ENCODE measurements around the gene MAPKAPK5.

DNA sequence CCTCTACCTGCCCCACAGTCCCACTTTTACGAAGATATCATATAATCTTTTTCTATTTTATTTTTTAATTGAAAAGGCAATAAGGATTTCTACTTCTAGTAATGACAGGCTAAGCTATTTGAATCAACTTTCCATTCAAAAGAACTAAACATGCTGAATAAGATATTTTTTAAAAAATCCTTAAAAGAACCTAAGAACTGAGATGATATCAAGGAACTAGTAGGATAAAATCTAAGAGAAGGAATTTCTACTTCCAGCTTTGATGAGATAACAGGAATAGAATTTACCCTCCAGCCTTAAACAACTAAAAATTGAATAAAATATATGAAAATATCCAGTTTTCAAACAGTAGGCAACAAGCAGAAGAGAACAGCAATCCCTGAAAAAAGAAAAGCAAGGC is 101.9 kb downstream of the MAPKAPK5 start:
- no peak for TF ChIP-seq POLR2A (IDR thresholded peaks at IDR 0.05; ENCODE audit: low read depth, low read length)
- TF ChIP-seq, protein P1, sequence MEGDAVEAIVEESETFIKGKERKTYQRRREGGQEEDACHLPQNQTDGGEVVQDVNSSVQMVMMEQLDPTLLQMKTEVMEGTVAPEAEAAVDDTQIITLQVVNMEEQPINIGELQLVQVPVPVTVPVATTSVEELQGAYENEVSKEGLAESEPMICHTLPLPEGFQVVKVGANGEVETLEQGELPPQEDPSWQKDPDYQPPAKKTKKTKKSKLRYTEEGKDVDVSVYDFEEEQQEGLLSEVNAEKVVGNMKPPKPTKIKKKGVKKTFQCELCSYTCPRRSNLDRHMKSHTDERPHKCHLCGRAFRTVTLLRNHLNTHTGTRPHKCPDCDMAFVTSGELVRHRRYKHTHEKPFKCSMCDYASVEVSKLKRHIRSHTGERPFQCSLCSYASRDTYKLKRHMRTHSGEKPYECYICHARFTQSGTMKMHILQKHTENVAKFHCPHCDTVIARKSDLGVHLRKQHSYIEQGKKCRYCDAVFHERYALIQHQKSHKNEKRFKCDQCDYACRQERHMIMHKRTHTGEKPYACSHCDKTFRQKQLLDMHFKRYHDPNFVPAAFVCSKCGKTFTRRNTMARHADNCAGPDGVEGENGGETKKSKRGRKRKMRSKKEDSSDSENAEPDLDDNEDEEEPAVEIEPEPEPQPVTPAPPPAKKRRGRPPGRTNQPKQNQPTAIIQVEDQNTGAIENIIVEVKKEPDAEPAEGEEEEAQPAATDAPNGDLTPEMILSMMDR (IDR thresholded peaks at IDR 0.05; ENCODE audit: extremely low read depth in 1 of 2, insufficient read depth in 1 of 2, low read depth in 1 of 2, low read length in 2 of 2) = no peak
- TF ChIP-seq JUN (IDR thresholded peaks at IDR 0.05; ENCODE audit: borderline replicate concordance, insufficient read depth, insufficient read length, low read depth) = no peak
- TF ChIP-seq, protein P2, sequence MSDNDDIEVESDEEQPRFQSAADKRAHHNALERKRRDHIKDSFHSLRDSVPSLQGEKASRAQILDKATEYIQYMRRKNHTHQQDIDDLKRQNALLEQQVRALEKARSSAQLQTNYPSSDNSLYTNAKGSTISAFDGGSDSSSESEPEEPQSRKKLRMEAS (IDR thresholded peaks at IDR 0.05; ENCODE audit: insufficient read depth, insufficient read length) = no peak

Measured in endothelial cell of umbilical vein (primary cell).